GM19238 (cell line): ENCODE data around the gene PRKAR2A.
A peak's percentile ranks its signal among the peaks of the same experiment; 100 is the strongest.
"Not testable (repeated sequence)": the region's sequence is repeated elsewhere in the genome, so short reads cannot be mapped to it uniquely, and the experiment has no call there.

ENCODE experiments used
- DNase-seq: peaks from one replicate; pipeline ENCODE4 v3.0.0; 2011; ENCODE audit warnings: low spot score; ENCODE audit not compliant: insufficient read length

Gene PRKAR2A

DNA sequence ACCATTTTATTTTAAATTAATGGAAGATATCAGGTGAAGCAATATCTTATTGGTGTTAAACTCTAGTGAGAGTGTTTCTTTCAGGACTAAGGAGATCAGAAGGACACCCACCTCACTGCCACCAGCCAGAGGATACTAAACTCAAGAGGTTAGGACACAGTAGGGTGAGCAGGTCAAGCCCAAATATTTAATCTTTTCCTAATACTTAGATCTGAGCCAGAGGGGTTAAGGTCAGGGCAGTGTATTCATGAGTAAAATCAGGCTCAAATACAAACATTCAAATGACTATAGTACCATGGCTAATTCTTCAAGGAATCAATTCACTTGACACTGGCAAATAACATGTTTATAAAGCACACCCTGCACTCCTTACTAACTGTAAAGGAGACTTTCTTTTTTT lies 65.6 kb downstream of the PRKAR2A start:
- no peak for DNase-seq

DNA sequence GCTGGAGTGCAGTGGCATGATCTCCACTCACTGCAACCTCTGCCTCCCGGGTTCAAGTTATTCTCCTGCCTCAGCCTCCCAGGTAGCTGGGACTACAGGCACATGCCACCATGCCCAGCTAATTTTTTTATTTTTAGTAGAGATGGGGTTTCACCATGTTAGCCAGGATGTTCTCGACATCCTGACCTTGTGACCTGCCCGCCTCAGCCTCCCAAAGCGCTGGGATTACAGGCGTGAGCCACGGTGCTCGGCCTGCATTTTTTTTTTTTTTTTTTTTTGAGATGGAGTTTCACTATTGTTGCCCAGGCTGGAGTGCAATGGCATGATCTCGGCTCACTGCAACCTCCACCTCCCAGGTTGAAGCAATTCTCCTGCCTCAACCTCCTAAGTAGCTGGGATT lies 69.1 kb downstream of the PRKAR2A start:
- not testable (repeated sequence) for DNase-seq

DNA sequence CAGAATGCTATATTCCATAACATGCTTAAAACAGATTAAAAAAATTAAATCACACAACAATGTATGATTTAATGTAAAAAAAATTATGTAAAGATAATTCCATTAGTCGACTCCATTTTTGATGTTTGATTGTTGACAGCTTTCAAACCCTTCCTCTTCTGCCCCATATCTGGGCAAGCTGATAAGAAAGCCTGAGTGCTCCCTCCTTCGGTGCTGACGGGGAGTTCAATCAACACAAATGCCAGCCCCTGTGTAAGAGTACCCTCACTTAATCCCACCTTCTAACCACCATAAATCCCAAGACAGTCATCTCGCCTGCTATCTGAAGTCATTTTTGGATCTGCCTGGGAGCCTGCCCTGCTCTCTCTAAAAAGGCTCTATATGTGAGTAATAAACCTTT lies 70.8 kb downstream of the PRKAR2A start:
- DNase-seq, result no peak

DNA sequence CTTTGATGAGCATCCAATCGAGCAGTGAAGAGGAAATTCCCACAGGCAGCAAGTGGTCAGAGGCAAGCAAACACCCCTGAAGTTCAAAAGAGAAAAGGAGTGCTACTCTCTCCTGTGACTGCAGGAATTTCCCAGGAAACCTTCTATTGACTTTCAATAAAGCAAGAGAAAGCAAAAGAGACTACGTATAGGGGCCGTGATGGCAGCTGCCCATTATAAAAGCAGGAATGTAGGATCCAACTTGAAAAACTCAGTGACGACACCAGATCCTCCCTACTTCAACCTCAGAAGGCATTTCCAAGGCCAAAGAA lies 77.5 kb downstream of the PRKAR2A start:
- no peak for DNase-seq

- no peak for DNase-seq
These were observed 82.3 kb downstream of the PRKAR2A start for GRCh38 chr3:48765376-48765775.

DNA sequence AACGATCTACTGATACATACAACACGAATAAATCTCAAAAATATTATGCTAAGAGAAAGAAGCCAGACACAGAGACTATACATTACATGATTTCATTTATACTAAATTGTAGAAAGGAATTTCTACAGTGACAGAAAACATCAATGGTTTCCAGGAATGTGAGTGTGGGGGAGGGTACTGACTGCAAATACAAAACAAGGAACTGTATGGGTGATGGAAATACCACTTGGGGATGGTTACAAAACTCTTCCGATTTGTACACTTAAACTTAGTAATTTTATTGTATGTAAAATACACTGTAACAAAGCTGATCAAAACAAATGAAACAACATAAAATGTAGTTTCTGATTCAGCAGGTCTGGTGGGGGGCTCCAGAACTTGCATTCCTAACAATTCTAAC lies 84.9 kb downstream of the PRKAR2A start:
- no peak for DNase-seq

- not testable (repeated sequence) for DNase-seq
These were observed 87.6 kb downstream of the PRKAR2A start for GRCh38 chr3:48759991-48760540.

DNA sequence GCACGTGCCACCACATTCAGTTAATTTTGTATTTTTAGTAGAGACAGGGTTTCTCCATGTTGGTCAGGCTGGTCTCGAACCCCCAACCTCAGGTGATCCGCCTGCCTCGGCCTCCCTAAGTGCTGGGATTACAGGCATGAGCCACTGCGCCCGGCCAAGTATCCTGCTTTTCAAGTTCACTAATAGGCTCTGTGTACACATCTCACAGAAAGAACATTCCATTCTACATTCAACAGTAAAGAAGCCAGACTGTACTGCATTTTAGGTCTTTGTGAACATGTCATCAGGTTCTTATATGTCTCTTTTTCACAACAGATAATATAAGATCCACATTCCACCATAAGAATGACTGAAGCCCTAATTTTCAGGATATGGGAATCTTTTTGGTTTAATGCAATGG lies 88.1 kb downstream of the PRKAR2A start:
- not testable (repeated sequence) for DNase-seq

DNA sequence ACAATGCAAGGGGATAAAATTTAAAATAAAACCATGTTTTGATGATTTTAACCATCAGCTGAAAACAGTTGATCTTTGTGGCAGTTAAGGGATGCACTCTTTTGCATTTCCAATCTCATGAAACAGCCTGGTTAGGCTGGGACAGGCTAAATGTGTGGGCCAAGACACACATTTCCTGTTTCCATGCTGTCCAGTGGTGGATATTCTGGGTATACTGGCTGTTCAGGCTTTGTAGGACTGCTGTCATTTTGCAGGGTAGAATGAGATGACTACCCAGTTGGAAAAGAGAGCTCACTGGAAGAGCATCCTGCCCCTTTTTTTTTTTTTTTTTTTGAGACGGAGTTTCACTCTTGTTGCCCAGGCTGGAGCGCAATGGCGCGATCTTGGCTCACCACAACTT lies 88.6 kb downstream of the PRKAR2A start:
- no peak for DNase-seq

GRCh38 chr3:48756640-48757039 lies 91.0 kb downstream of the PRKAR2A start:
- DNase-seq, result no peak

GRCh38 chr3:48750856-48751255 lies 96.8 kb downstream of the PRKAR2A start:
- no peak for DNase-seq

DNA sequence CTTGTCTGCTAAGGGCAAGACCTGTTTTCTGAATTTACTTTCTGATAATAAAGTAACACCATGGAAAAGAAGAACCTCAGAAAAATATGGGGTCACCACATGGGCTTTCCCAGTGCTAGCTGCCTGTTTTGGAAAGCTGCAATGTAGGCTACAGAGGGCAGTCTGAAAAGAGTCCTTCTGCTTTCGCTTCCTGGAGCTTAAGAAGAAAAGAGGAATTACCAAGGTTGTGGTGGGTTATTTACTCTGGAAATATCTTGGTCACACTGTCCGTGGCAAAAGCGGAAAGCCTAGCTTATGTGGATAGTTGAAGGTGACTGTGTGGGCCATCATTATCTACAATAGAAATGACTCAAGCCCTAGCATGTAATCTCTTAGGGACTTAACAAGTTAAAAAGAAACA lies 98.9 kb downstream of the PRKAR2A start:
- DNase-seq, result no peak

DNA sequence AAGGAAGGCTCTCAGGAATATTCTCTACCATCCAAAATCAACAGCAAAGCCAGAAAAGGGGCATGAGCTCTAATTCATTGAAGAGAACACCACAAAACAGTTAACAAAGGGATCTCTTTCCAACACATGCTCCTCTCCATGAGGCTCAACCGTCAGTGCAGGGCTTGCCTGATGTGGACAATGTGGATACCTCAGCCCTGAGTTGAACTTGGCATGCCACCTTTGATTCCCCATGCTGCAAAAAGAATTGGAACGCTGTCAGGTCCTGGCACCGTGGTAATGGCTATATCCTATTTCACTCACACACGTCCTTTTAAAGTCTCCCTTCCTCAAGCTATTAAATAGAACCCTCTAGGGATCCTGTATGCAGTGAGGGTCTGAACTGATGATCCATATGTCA lies 100.0 kb downstream of the PRKAR2A start:
- no peak for DNase-seq

DNA sequence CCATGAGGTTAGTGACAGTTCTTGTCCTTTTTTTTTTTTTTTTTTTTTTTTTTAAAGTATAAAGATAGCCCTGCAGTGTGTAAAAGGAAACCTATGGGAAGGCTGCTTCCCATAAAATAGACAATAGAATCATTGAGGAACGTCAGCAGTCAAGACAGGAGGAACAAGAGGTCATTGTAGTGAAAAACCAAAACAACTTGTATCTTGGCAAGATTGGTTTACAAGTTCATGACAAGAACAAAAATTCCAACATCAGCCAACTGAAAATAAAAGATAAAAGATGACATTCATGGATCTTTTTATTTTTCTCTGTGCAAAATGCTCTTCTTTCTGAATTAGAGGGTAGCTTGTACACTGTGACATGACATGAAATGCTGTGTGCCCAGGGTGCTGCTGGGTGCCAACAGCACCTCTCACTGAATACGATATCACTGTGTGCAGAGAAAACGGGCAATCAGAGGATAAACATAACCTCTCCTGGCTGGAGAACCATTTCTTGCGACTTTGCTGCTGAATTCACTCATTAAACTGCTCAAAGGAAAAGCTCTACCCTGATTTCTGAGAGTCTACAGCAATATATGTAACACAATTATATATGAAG lies 100.6 kb downstream of the PRKAR2A start:
- DNase-seq, result no peak

GRCh38 chr3:48743773-48744172 lies 103.9 kb downstream of the PRKAR2A start:
- DNase-seq, result no peak

GRCh38 chr3:48741226-48741625 lies 106.4 kb downstream of the PRKAR2A start:
- DNase-seq, result not testable (repeated sequence)

DNA sequence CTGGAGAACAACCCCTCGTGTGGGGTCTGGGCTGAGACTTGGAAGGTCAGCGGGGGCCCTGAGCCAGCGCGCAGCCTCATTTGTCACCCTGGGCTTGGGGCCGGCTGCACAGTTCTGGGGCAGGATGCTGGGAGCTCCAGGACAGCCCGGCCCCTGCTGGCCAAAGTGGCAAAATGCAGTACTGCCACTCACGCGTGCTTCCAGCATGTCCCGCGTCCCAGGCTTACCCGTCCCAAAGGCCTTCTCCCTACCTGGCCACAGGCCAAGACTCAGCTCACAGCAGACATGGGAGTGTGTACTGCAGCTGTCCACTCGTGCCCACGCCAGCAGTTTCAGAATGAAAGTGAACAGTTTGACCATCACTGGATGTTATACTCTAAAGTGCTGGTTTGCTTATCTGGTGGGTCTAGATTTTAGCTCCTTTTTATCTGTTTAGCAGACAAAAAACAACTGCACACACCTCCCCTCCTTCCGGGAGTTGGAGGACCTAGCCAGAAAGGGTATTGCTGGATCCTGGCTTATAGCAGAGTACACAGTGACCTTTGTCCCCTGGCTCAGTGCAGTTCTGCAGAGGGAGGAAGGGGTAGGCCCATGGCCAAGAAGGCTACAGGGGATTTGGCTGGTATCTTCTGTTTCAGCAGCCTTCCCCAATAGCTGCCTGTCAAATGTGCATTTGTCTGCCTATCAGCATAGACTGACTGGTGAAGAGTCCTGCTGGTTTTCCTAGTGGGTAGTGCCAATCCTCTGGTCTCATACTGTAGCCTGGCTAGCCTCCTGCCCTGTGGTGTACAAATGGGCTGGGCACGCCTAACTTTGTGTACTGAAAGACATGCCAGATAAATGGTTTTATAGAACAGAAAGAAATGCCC lies 107.5 kb downstream of the PRKAR2A start:
- peak; percentile 78 for DNase-seq

DNA sequence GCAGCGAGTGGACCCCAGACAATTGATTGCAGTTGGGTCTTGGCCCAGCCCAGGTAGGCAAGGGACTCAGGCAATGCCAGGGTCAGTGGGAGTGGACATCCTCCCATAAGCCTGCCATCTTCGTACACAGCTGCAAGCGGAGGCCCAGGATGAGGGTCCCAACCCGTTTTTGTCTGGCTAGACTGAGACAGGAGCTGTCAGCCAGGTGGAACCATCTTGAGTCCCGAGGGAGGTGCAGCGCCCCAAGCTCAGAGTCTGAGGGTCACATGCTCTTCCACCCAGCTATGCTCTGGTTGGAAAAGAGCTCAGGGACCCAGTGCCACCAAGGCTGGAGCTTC lies 108.1 kb downstream of the PRKAR2A start:
- no peak for DNase-seq

GRCh38 chr3:48738926-48739616 lies 108.6 kb downstream of the PRKAR2A start:
- no peak for DNase-seq

- no peak for DNase-seq
These were observed 109.5 kb downstream of the PRKAR2A start for GRCh38 chr3:48738144-48738536.

DNA sequence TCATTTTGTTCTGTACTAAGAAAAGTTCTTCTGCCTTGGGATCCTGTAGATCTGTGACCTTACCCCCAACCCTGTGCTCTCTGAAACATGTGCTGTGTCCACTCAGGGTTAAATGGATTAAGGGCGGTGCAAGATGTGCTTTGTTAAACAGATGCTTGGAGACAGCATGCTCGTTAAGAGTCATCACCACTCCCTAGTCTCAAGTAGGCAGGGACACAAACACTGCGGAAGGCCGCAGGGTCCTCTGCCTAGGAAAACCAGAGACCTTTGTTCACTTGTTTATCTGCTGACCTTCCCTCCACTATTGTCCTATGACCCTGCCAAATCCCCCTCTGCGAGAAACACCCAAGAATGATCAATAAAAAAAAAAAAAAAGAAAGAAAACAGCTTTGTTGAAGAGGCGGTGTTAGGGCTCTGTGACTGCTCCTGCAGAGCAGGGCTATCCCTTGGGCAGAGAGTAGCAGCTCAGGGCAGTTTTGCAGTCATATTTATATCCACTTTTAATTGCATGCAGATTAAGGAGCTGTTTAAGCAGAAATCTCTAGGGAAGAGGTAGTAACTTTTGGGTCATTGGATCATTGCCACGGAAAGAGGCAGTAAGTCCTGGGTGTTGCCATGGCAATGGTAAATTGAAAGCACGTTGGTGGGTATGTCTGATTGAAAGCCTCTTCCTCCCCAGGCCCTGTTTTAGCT lies 112.5 kb downstream of the PRKAR2A start:
- DNase-seq, result not testable (repeated sequence)

GRCh38 chr3:48734541-48734940 lies 113.1 kb downstream of the PRKAR2A start:
- not testable (repeated sequence) for DNase-seq
